ENCODE measurements around the gene PTPN14.
"Not testable (repeated sequence)": the region's sequence is repeated elsewhere in the genome, so short reads cannot be mapped to it uniquely, and the experiment has no call there.

Gene PTPN14

GRCh38 chr1:214542275-214543199 lies 8.9 kb downstream of the PTPN14 start:
- DNase-seq = no peak

- no peak for DNase-seq
These were observed 9.7 kb downstream of the PTPN14 start for GRCh38 chr1:214541693-214542092.

GRCh38 chr1:214541206-214541605 lies 10.2 kb downstream of the PTPN14 start:
- no peak for DNase-seq

GRCh38 chr1:214540324-214540723 lies 11.1 kb downstream of the PTPN14 start:
- no peak for DNase-seq

GRCh38 chr1:214538496-214538895 lies 12.9 kb downstream of the PTPN14 start:
- no peak for DNase-seq

- no peak for DNase-seq
These were observed 13.4 kb downstream of the PTPN14 start for GRCh38 chr1:214537872-214538473.

GRCh38 chr1:214537219-214537618 lies 14.2 kb downstream of the PTPN14 start:
- no peak for DNase-seq

- DNase-seq = no peak
These were observed 19.3 kb downstream of the PTPN14 start for GRCh38 chr1:214532070-214532469.

GRCh38 chr1:214525535-214526019 lies 25.8 kb downstream of the PTPN14 start:
- DNase-seq = no peak

- no peak for DNase-seq
These were observed 26.6 kb downstream of the PTPN14 start for GRCh38 chr1:214524824-214525223.

GRCh38 chr1:214523124-214523824 lies 28.1 kb downstream of the PTPN14 start:
- no peak for DNase-seq

- not testable (repeated sequence) for DNase-seq
These were observed 29.9 kb downstream of the PTPN14 start for GRCh38 chr1:214521458-214521857.

GRCh38 chr1:214520544-214521165 lies 30.7 kb downstream of the PTPN14 start:
- no peak for DNase-seq

GRCh38 chr1:214518361-214518760 lies 33.0 kb downstream of the PTPN14 start:
- no peak for DNase-seq

- DNase-seq = no peak
These were observed 34.7 kb downstream of the PTPN14 start for GRCh38 chr1:214516434-214517326.

- DNase-seq = no peak
These were observed 35.6 kb downstream of the PTPN14 start for GRCh38 chr1:214515544-214516433.

- no peak for DNase-seq
These were observed 36.5 kb downstream of the PTPN14 start for GRCh38 chr1:214514819-214515383.

- peak in 1 of 56 donors; percentile 9 for DNase-seq
These were observed 37.2 kb downstream of the PTPN14 start for GRCh38 chr1:214514032-214514818.
